ENCODE results near the gene THAP10. TPM values are rescaled to one million over a fixed set of nuclear protein-coding genes. Genes with fewer than 3 reads are reported as not detected.

The THAP10 gene
- total and polyA plus RNA-seq, 9 of the 15 experiments (the other 6 are each of a cell fraction or from before 2014, with no cell fraction given) = 0.04 to 0.28 (median 0.09) TPM; not detected in 3

GRCh38 chr15:70920981-70921696 lies 28.9 kb upstream of the THAP10 start:
- no peaks in the 10 kb centered on the region for H4K20me1 ChIP-seq (replicated peaks; ENCODE audit: control insufficient read depth, insufficient read depth, low read length)
- H2AFZ ChIP-seq (ENCODE audit: low read depth, low read length) = no peak overlapping the region
- H3K9ac ChIP-seq (ENCODE audit: insufficient read depth in 1 of 2, low read depth in 2 of 2, low read length in 2 of 2) = no peak overlapping the region
- no peak for FAIRE-seq
- no peak overlapping the region for H3K4me3 ChIP-seq
- H3K27ac ChIP-seq (ENCODE audit: extremely low read depth, low read depth, low read length) = no peak overlapping the region
- no peaks in the 10 kb centered on the region for H3K79me2 ChIP-seq (ENCODE audit: control insufficient read depth, insufficient read depth, low read length)
- intact Hi-C loops (cut with micrococcal nuclease) = no loop called here
- no peaks in the 10 kb centered on the region for H3K9me1 ChIP-seq (ENCODE audit: control insufficient read depth, insufficient read depth, low read length)
- WGBS (ENCODE audit: insufficient coverage, low coverage, missing lambda C conversion rate) = 6% methylated on average over 1 of the region's 1 CpG
- no peak for TF ChIP-seq BMI1 (IDR thresholded peaks at IDR 0.05; ENCODE audit: low read length)
- TF ChIP-seq ZNF445 (CRISPR knock-in tag; IDR thresholded peaks at IDR 0.05; ENCODE audit: low read depth) = no peak
- no peak for TF ChIP-seq NCOA1 (IDR thresholded peaks at IDR 0.05; ENCODE audit: low read depth)
- no peak for TF ChIP-seq DLX4 (CRISPR knock-in tag; IDR thresholded peaks at IDR 0.05)
- TF ChIP-seq HMG20B (CRISPR knock-in tag; IDR thresholded peaks at IDR 0.05) = no peak
- TF ChIP-seq HDGF (IDR thresholded peaks at IDR 0.05) = no peak
- TF ChIP-seq, protein P1, sequence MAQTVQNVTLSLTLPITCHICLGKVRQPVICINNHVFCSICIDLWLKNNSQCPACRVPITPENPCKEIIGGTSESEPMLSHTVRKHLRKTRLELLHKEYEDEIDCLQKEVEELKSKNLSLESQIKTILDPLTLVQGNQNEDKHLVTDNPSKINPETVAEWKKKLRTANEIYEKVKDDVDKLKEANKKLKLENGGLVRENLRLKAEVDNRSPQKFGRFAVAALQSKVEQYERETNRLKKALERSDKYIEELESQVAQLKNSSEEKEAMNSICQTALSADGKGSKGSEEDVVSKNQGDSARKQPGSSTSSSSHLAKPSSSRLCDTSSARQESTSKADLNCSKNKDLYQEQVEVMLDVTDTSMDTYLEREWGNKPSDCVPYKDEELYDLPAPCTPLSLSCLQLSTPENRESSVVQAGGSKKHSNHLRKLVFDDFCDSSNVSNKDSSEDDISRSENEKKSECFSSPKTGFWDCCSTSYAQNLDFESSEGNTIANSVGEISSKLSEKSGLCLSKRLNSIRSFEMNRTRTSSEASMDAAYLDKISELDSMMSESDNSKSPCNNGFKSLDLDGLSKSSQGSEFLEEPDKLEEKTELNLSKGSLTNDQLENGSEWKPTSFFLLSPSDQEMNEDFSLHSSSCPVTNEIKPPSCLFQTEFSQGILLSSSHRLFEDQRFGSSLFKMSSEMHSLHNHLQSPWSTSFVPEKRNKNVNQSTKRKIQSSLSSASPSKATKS (CRISPR knock-in tag; IDR thresholded peaks at IDR 0.05) = no peak
- no peak for DNase-seq (ENCODE audit: extremely low read depth in 1 of 4, low spot score in 3 of 4)
- POLR2A ChIA-PET = no interaction called here
- no peak overlapping the region for H3K4me2 ChIP-seq (ENCODE audit: insufficient read depth, low read length)
- H3K9me3 ChIP-seq (replicated peaks; ENCODE audit: control insufficient read depth, insufficient read depth, low read depth, low read length) = no peaks in the 10 kb centered on the region
- H3K4me1 ChIP-seq (replicated peaks in 1 of 2; ENCODE audit: control insufficient read depth in 2 of 2, insufficient read depth in 2 of 2, low read length in 2 of 2) = no peaks in the 10 kb centered on the region
- no peak for ATAC-seq
- CTCF ChIA-PET (ENCODE audit: low intra/inter-chr PET ratio) = no interaction called here
- H3K27me3 ChIP-seq (ENCODE audit: control insufficient read depth in 2 of 2, insufficient read depth in 2 of 2, low read length in 2 of 2) = no peaks in the 10 kb centered on the region
- in situ Hi-C loops (cut with MboI) = no loop called here
- H3K36me3 ChIP-seq (ENCODE audit: control insufficient read depth, insufficient read depth, low read length) = no peaks in the 10 kb centered on the region
- BruUV-seq (replicated peaks) = no TSS peak

Measured in K562 (cell line).